ENCODE results near the gene SLC22A5. TPM values are rescaled to one million over a fixed set of nuclear protein-coding genes. Genes with fewer than 3 reads are reported as not detected.

Gene SLC22A5
- total and polyA plus RNA-seq, 9 of the 15 experiments (the other 6 are each of a cell fraction or from before 2014, with no cell fraction given): 3.0 to 16.6 (median 8.3) TPM

DNA sequence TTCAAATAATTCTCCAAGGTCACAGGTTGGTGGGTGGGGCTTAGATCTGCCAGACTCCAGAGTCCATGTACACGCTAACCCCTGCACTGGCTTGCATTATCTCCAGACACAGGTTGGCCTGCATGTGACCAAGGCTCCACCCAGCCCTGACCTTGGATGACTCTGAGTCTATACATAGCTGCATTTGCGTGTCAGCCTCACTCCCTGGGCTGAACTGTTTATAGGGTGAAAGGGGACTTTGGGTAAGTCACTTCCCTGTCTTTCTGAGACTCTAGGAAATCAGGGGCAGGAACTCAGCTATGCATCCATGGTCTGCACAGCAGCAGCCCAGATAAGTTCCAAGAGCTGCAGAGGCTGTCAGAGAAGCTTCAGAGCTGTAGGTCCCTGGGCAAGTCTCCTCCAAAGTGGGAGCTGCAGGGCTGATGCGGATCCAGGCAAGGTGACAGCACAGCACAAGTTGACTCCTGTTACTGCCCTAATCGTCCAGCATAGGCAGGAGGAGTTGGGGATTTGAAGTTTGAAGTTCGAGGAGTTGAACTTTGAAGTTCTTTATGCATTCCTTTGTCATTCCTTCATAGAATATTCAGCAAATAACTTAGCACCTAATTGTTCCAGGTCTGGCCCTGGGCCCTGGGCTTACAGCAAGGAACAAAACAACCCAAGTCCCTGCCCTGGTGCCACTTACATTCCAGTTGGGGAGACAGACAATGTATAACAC lies 53.4 kb downstream of the SLC22A5 start:
- in situ Hi-C loops (cut with MboI) (loop anchor here (5.0 kb wide), 1 partner anchor 34 kb away; no protein-coding TSS in a partner anchor), intact Hi-C loops (cut with micrococcal nuclease) (no loop called here)
- H3K9me1 ChIP-seq (ENCODE audit: control insufficient read depth, insufficient read depth, low read length): peaks cover 7% of the 10 kb centered on the region
- peak overlapping the region; percentile 57 for H3K4me2 ChIP-seq (ENCODE audit: insufficient read depth, low read length)
- ChIA-PET CTCF (ENCODE audit: low intra/inter-chr PET ratio) (interaction anchor here (1.1 kb wide), 1 partner anchor 78 kb away, joined by 5 read pairs; no protein-coding TSS in a partner anchor), POLR2A (interaction anchor here (0.6 to 5.8 kb wide), 15 partner anchors 9 to 233 kb away, joined by 3 to 64 read pairs (median 4); partner anchors contain the start of gene IRF1)
- H3K9me3 ChIP-seq (replicated peaks; ENCODE audit: control insufficient read depth, insufficient read depth, low read depth, low read length): no peaks in the 10 kb centered on the region
- no peaks in the 10 kb centered on the region for H3K79me2 ChIP-seq (ENCODE audit: control insufficient read depth, insufficient read depth, low read length)
- no TSS peak for BruUV-seq (replicated peaks)
- no peaks in the 10 kb centered on the region for H4K20me1 ChIP-seq (replicated peaks; ENCODE audit: control insufficient read depth, insufficient read depth, low read length)
- peak overlapping the region; percentile 71 for H3K27ac ChIP-seq (ENCODE audit: extremely low read depth, low read depth, low read length)
- FAIRE-seq: peak; percentile 100
- peak overlapping the region; percentile 38 to 59; a peak in 2 of 4 replicates for H3K9ac ChIP-seq (ENCODE audit: insufficient read depth in 1 of 2, low read depth in 2 of 2, low read length in 2 of 2)
- peaks cover 51 to 76% of the 10 kb centered on the region in 2 experiments for H3K4me1 ChIP-seq (replicated peaks in 1 of 2; ENCODE audit: control insufficient read depth in 2 of 2, insufficient read depth in 2 of 2, low read length in 2 of 2)
- H3K27me3 ChIP-seq (ENCODE audit: control insufficient read depth in 2 of 2, insufficient read depth in 2 of 2, low read length in 2 of 2): no peaks in the 10 kb centered on the region
- no peaks in the 10 kb centered on the region for H3K36me3 ChIP-seq (ENCODE audit: control insufficient read depth, insufficient read depth, low read length)
- peak; percentile 86 for ATAC-seq
- 6% methylated on average over 5 of the region's 5 CpGs for WGBS (ENCODE audit: insufficient coverage, low coverage, missing lambda C conversion rate)
- H3K4me3 ChIP-seq: no peak overlapping the region
- H2AFZ ChIP-seq (ENCODE audit: low read depth, low read length): no peak overlapping the region
- DNase-seq (ENCODE audit: extremely low read depth in 1 of 4, low spot score in 3 of 4): peak; percentile 88 to 98 (median 93)
- TF ChIP-seq, protein P1, sequence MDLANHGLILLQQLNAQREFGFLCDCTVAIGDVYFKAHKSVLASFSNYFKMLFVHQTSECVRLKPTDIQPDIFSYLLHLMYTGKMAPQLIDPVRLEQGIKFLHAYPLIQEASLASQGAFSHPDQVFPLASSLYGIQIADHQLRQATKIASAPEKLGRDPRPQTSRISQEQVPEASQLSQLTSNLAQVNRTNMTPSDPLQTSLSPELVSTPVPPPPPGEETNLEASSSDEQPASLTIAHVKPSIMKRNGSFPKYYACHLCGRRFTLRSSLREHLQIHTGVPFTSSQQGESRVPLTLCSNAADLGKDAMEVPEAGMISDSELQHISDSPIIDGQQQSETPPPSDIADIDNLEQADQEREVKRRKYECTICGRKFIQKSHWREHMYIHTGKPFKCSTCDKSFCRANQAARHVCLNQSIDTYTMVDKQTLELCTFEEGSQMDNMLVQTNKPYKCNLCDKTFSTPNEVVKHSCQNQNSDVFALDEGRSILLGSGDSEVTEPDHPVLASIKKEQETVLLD (IDR thresholded peaks at IDR 0.05): peak; percentile 9; the same call in 1 of the 2 replicates
- TF ChIP-seq, protein P2, sequence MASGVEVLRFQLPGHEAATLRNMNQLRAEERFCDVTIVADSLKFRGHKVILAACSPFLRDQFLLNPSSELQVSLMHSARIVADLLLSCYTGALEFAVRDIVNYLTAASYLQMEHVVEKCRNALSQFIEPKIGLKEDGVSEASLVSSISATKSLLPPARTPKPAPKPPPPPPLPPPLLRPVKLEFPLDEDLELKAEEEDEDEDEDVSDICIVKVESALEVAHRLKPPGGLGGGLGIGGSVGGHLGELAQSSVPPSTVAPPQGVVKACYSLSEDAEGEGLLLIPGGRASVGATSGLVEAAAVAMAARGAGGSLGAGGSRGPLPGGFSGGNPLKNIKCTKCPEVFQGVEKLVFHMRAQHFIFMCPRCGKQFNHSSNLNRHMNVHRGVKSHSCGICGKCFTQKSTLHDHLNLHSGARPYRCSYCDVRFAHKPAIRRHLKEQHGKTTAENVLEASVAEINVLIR (CRISPR knock-in tag; IDR thresholded peaks at IDR 0.05): 0 out of 2 replicates have a peak, but pooled peaks have one; percentile 58
- TF ChIP-seq ZBTB7A (IDR thresholded peaks at IDR 0.05; ENCODE audit: borderline replicate concordance, control insufficient read depth, low read depth, low read length) (peak; percentile 50; the same call in 1 of the 2 replicates), ZNF431 (CRISPR knock-in tag; IDR thresholded peaks at IDR 0.05) (no peak), RAD21 (CRISPR knock-in tag; conservative IDR thresholded peaks at IDR 0.05 in 1 of 2, IDR thresholded peaks at IDR 0.05 in 1 of 2) (peak; percentile 26 to 34)
- TF ChIP-seq, protein P3, sequence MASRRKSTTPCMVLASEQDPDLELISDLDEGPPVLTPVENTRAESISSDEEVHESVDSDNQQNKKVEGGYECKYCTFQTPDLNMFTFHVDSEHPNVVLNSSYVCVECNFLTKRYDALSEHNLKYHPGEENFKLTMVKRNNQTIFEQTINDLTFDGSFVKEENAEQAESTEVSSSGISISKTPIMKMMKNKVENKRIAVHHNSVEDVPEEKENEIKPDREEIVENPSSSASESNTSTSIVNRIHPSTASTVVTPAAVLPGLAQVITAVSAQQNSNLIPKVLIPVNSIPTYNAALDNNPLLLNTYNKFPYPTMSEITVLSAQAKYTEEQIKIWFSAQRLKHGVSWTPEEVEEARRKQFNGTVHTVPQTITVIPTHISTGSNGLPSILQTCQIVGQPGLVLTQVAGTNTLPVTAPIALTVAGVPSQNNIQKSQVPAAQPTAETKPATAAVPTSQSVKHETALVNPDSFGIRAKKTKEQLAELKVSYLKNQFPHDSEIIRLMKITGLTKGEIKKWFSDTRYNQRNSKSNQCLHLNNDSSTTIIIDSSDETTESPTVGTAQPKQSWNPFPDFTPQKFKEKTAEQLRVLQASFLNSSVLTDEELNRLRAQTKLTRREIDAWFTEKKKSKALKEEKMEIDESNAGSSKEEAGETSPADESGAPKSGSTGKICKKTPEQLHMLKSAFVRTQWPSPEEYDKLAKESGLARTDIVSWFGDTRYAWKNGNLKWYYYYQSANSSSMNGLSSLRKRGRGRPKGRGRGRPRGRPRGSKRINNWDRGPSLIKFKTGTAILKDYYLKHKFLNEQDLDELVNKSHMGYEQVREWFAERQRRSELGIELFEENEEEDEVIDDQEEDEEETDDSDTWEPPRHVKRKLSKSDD (conservative IDR thresholded peaks at IDR 0.05; ENCODE audit: low read length): no peak
- TF ChIP-seq, protein P4, sequence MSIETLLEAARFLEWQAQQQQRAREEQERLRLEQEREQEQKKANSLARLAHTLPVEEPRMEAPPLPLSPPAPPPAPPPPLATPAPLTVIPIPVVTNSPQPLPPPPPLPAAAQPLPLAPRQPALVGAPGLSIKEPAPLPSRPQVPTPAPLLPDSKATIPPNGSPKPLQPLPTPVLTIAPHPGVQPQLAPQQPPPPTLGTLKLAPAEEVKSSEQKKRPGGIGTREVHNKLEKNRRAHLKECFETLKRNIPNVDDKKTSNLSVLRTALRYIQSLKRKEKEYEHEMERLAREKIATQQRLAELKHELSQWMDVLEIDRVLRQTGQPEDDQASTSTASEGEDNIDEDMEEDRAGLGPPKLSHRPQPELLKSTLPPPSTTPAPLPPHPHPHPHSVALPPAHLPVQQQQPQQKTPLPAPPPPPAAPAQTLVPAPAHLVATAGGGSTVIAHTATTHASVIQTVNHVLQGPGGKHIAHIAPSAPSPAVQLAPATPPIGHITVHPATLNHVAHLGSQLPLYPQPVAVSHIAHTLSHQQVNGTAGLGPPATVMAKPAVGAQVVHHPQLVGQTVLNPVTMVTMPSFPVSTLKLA (conservative IDR thresholded peaks at IDR 0.05): peak; percentile 65 to 90
